Prostate gland (tissue), 2 donors: ENCODE data around the gene INSRR. TPM values are rescaled to one million over a fixed set of nuclear protein-coding genes. Genes with fewer than 3 reads are reported as not detected.

Experiments
- DNase-seq: peaks from one replicate; pipeline ENCODE4 v3.0.0-alpha.2; 2019; ENCODE audit warnings: low spot score
- H3K27ac ChIP-seq, 2 donors: fragments of 200-600 bp; sonication (generic); 2 replicates each; pipeline ENCODE4 v1.5.1; 2017 to 2019
- H3K27me3 ChIP-seq: fragments of 200-600 bp; sonication (generic); replicated peaks from 2 replicates; pipeline ENCODE4 v1.5.1; 2019; ENCODE audit not compliant: insufficient read depth
- H3K36me3 ChIP-seq, 2 donors: fragments of 200-600 bp; sonication (generic); 1 replicate in 1 of 2; 2 replicates in 1 of 2; pipeline versions ENCODE4 v1.5.1 to v1.8.1; 2017 to 2019
- H3K4me1 ChIP-seq: fragments of 200-600 bp; sonication (generic); replicated peaks from 2 replicates; pipeline ENCODE4 v1.5.1; 2019
- H3K4me3 ChIP-seq, 2 donors: fragments of 200-600 bp; sonication (generic); 2 replicates each; pipeline ENCODE4 v1.5.1; 2017 to 2019
- H3K9me3 ChIP-seq: fragments of 200-600 bp; sonication (generic); 2 replicates; pipeline ENCODE4 v1.5.1; 2017
- CTCF ChIP-seq, 4 experiments: fragments of 200-600 bp in 2 of 4; fragments of 450-650 bp in 2 of 4; sonication (generic) in 2 of 4; IDR thresholded peaks; 1 replicate in 3 of 4; 2 replicates in 1 of 4; pipeline ENCODE4 v1.5.1; 2016 to 2019; ENCODE audit warnings: antibody characterized with exemption in 4 of 4, mild to moderate bottlenecking in 2 of 4, moderate library complexity in 2 of 4
- POLR2A ChIP-seq: fragments of 450-650 bp; IDR thresholded peaks from one replicate; pipeline ENCODE4 v1.6.1; 2016; ENCODE audit warnings: antibody characterized with exemption, mild to moderate bottlenecking
- POLR2AphosphoS5 ChIP-seq: sonication (generic); formaldehyde crosslinking; IDR thresholded peaks from one replicate; pipeline ENCODE4 v1.6.1; 2017; ENCODE audit warnings: antibody characterized with exemption
- WGBS: methylation state at CpG from one replicate; pipeline ENCODE4 v1.1.5; 2018; 5-methylcytosine and 5-hydroxymethylcytosine counted together
- intact Hi-C: fragments of 100-400 bp; cut with DNase I; formaldehyde crosslinking; loops from one replicate; pipeline ENCODE4 v1.14.2; 2022
- total RNA-seq, 2 donors: library from RNA; depleted of rRNA; stranded (reverse); fragments of >200 nt; gene quantifications; one replicate each; pipeline ENCODE4 v1.1.0, GENCODE V29; 2016

The INSRR gene
- total RNA-seq, 2 donors from 2014 or later = 0.18 to 3.0 TPM

GRCh38 chr1:156853761-156854160 is 5.2 kb downstream of the INSRR start:
- intact Hi-C loops = no loop called here
- Histone ChIP-seq H3K9me3 (no peaks in the 10 kb centered on the region), H3K36me3 (no peaks in the 10 kb centered on the region), H3K4me3 (no peak overlapping the region), H3K4me1 (peaks cover under 1% of the 10 kb centered on the region), H3K27me3 (peaks cover 1% of the 10 kb centered on the region), H3K27ac (no peak overlapping the region)
- TF ChIP-seq CTCF (IDR thresholded peaks at IDR 0.05) = no peak
- TF ChIP-seq POLR2AphosphoS5 = no peak
- WGBS = 97% methylated on average over 19 of the region's 19 CpGs
- DNase-seq = no peak

- Histone ChIP-seq H3K27me3 (peaks cover 7% of the 10 kb centered on the region), H3K9me3 (no peaks in the 10 kb centered on the region), H3K36me3 (no peaks in the 10 kb centered on the region), H3K27ac (no peak overlapping the region), H3K4me1 (no peaks in the 10 kb centered on the region), H3K4me3 (no peak overlapping the region)
- 54% methylated on average over 5 of the region's 9 CpGs for WGBS
- TF ChIP-seq POLR2AphosphoS5 (no peak), POLR2A (no peak), CTCF (IDR thresholded peaks at IDR 0.05) (no peak)
- intact Hi-C loops = no loop called here
- DNase-seq = peak; percentile 39
Observed at GRCh38 chr1:156852418-156852874, 6.5 kb downstream of the INSRR start.

GRCh38 chr1:156851779-156852417 is 7.0 kb downstream of the INSRR start:
- no peak for DNase-seq
- Histone ChIP-seq H3K27ac (no peak overlapping the region), H3K27me3 (peaks cover 7% of the 10 kb centered on the region), H3K4me1 (no peaks in the 10 kb centered on the region), H3K4me3 (no peak overlapping the region), H3K36me3 (no peaks in the 10 kb centered on the region), H3K9me3 (no peaks in the 10 kb centered on the region)
- intact Hi-C loops = no loop called here
- no peak for TF ChIP-seq CTCF (IDR thresholded peaks at IDR 0.05)
- no peak for TF ChIP-seq POLR2A
- TF ChIP-seq POLR2AphosphoS5 = no peak
- WGBS = 67% methylated on average over 17 of the region's 17 CpGs

- no peak overlapping the region for H3K4me3 ChIP-seq
- no peak for DNase-seq
- no peaks in the 10 kb centered on the region for H3K4me1 ChIP-seq
- intact Hi-C loops = no loop called here
- peaks cover 15% of the 10 kb centered on the region for H3K27me3 ChIP-seq
- no peaks in the 10 kb centered on the region for H3K9me3 ChIP-seq
- 40% methylated on average over 23 of the region's 23 CpGs for WGBS
- H3K36me3 ChIP-seq = no peaks in the 10 kb centered on the region
- no peak overlapping the region for H3K27ac ChIP-seq
- no peak for TF ChIP-seq POLR2AphosphoS5
- no peak for TF ChIP-seq POLR2A
- no peak for TF ChIP-seq CTCF (IDR thresholded peaks at IDR 0.05)
Observed at GRCh38 chr1:156849151-156849496, 9.8 kb downstream of the INSRR start.

- no peaks in the 10 kb centered on the region for H3K4me1 ChIP-seq
- H3K27ac ChIP-seq = no peak overlapping the region
- intact Hi-C loops = no loop called here
- no peaks in the 10 kb centered on the region for H3K36me3 ChIP-seq
- TF ChIP-seq POLR2AphosphoS5 (no peak), POLR2A (no peak), CTCF (IDR thresholded peaks at IDR 0.05) (no peak)
- H3K27me3 ChIP-seq = peaks cover 15% of the 10 kb centered on the region
- DNase-seq = peak; percentile 8
- no peaks in the 10 kb centered on the region for H3K9me3 ChIP-seq
- no peak overlapping the region for H3K4me3 ChIP-seq
- WGBS = 17% methylated on average over 34 of the region's 36 CpGs
Observed at GRCh38 chr1:156848461-156849150, 10.3 kb downstream of the INSRR start.
